Fibroblast of lung (primary cell): ENCODE results near the gene PCSK5. TPM values are rescaled to one million over a fixed set of nuclear protein-coding genes. Genes with fewer than 3 reads are reported as not detected.

Experiments
- DNase-seq, 2 donors: peaks; one replicate each; pipeline versions ENCODE4 v3.0.0 to v3.0.0-alpha.2; 2010; ENCODE audit warnings: low read depth in 2 of 2
- H2AFZ ChIP-seq: 2 replicates; pipeline ENCODE4 v1.5.1; 2012; ENCODE audit warnings: low read length, control low read depth, inconsistent platforms
- H3K27ac ChIP-seq: 2 replicates; pipeline ENCODE4 v1.5.1; 2011; ENCODE audit warnings: low read length, control low read depth; ENCODE audit not compliant: insufficient read depth
- H3K27me3 ChIP-seq: 2 replicates; pipeline ENCODE4 v1.5.1; 2011; ENCODE audit warnings: mild to moderate bottlenecking, low read length; ENCODE audit not compliant: control insufficient read depth, insufficient read depth
- H3K36me3 ChIP-seq: 2 replicates; pipeline ENCODE4 v1.5.1; 2011; ENCODE audit warnings: low read length; ENCODE audit not compliant: control insufficient read depth, insufficient read depth
- H3K4me1 ChIP-seq: 2 replicates; pipeline ENCODE4 v1.5.1; 2011; ENCODE audit warnings: low read length; ENCODE audit not compliant: control insufficient read depth, insufficient read depth; ENCODE audit errors: extremely low read depth
- H3K4me2 ChIP-seq: 2 replicates; pipeline ENCODE4 v1.5.1; 2011; ENCODE audit warnings: low read length, control low read depth; ENCODE audit not compliant: insufficient read depth; ENCODE audit errors: extremely low read depth
- H3K4me3 ChIP-seq, 4 experiments: fragments of 200-600 bp in 1 of 4; sonication (generic) in 1 of 4; replicated peaks in 1 of 4; 2 replicates each; pipeline ENCODE4 v1.5.1; 2011 to 2016; ENCODE audit warnings: low read length in 4 of 4, low read depth in 3 of 4, mild to moderate bottlenecking in 3 of 4, control low read depth in 2 of 4, inconsistent platforms in 1 of 4, mixed read lengths in 1 of 4; ENCODE audit not compliant: insufficient read depth in 1 of 4; ENCODE audit errors: control extremely low read depth in 1 of 4
- H3K79me2 ChIP-seq: 2 replicates; pipeline ENCODE4 v1.5.1; 2012; ENCODE audit warnings: mild to moderate bottlenecking, low read length, inconsistent platforms; ENCODE audit not compliant: control insufficient read depth, insufficient read depth
- H3K9ac ChIP-seq: 2 replicates; pipeline ENCODE4 v1.5.1; 2011; ENCODE audit warnings: mild to moderate bottlenecking, low read length, control low read depth; ENCODE audit not compliant: insufficient read depth
- H3K9me3 ChIP-seq: 2 replicates; pipeline ENCODE4 v1.5.1; 2012; ENCODE audit warnings: low read depth, low read length; ENCODE audit not compliant: control insufficient read depth, insufficient read depth
- H4K20me1 ChIP-seq: 2 replicates; pipeline ENCODE4 v1.5.1; 2011; ENCODE audit warnings: low read length; ENCODE audit not compliant: control insufficient read depth, insufficient read depth; ENCODE audit errors: extremely low read depth
- EZH2 ChIP-seq: IDR thresholded peaks from 2 replicates; pipeline ENCODE4 v1.5.1; 2012; ENCODE audit warnings: low read length, control low read depth, mild to moderate bottlenecking; ENCODE audit errors: missing control alignments
- polyA plus RNA-seq, 2 donors: library from polyadenylated mRNA; depleted of rRNA in 1 of 2; stranded (reverse) in 1 of 2; unstranded in 1 of 2; fragments of >200 nt; gene quantifications; 2 replicates each; pipeline ENCODE4 v1.2.1, GENCODE V29; 2011 to 2012; ENCODE audit warnings: missing spikeins in 1 of 2
- total RNA-seq: library from RNA; depleted of rRNA; stranded (reverse); fragments of >200 nt; gene quantifications from 2 replicates; pipeline ENCODE4 v1.2.1, GENCODE V29; 2014
- TF ChIP-seq, protein P1 (sequence below), 2 donors: IDR thresholded peaks in 1 of 2; conservative IDR thresholded peaks in 1 of 2; 1 replicate in 1 of 2; 2 replicates in 1 of 2; pipeline ENCODE4 v1.5.1; 2011 to 2012; ENCODE audit warnings: low read length in 2 of 2, control low read depth in 1 of 2, inconsistent platforms in 1 of 2, low read depth in 1 of 2, mild to moderate bottlenecking in 1 of 2

PCSK5 gene
- total and polyA plus RNA-seq, 2 donors (not counting 1 experiment from before 2014, with no cell fraction given): 3.1 to 4.8 TPM

DNA sequence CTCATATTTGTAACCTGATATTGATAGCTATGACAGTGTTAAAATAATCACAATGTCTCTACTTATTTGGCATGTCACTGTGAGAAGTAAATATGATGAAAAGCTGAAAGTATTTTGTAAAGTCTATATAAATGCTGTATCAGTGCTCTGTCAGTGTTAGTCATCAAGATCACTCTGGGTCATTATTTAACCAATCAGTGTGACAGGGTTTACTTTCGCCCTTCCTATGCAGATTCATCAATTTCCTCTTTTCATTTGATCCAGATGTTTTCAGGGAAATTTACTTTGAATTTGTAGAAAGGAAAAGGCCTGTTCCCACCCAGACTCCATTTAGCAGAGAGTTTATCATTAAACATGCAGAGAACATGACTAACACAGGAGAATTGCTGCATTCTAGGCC lies 9.9 kb upstream of the PCSK5 start:
- Histone ChIP-seq H3K27ac (no peak overlapping the region), H3K4me1 (no peaks in the 10 kb centered on the region), H3K27me3 (no peaks in the 10 kb centered on the region), H3K79me2 (no peaks in the 10 kb centered on the region), H3K9me3 (no peaks in the 10 kb centered on the region), H4K20me1 (no peaks in the 10 kb centered on the region), H3K9ac (no peak overlapping the region), H3K36me3 (no peaks in the 10 kb centered on the region), H2AFZ (no peak overlapping the region), H3K4me2 (no peak overlapping the region), H3K4me3 (no peak overlapping the region)
- DNase-seq: peak; percentile 1 to 2
- TF ChIP-seq EZH2: no peak
- TF ChIP-seq, protein P1, sequence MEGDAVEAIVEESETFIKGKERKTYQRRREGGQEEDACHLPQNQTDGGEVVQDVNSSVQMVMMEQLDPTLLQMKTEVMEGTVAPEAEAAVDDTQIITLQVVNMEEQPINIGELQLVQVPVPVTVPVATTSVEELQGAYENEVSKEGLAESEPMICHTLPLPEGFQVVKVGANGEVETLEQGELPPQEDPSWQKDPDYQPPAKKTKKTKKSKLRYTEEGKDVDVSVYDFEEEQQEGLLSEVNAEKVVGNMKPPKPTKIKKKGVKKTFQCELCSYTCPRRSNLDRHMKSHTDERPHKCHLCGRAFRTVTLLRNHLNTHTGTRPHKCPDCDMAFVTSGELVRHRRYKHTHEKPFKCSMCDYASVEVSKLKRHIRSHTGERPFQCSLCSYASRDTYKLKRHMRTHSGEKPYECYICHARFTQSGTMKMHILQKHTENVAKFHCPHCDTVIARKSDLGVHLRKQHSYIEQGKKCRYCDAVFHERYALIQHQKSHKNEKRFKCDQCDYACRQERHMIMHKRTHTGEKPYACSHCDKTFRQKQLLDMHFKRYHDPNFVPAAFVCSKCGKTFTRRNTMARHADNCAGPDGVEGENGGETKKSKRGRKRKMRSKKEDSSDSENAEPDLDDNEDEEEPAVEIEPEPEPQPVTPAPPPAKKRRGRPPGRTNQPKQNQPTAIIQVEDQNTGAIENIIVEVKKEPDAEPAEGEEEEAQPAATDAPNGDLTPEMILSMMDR (conservative IDR thresholded peaks at IDR 0.05 in 1 of 2, IDR thresholded peaks at IDR 0.05 in 1 of 2; ENCODE audit: low read depth in 1 of 2, low read length in 2 of 2): no peak

- Histone ChIP-seq H3K79me2 (no peaks in the 10 kb centered on the region), H3K27ac (no peak overlapping the region), H3K4me3 (no peak overlapping the region), H2AFZ (no peak overlapping the region), H3K4me1 (no peaks in the 10 kb centered on the region), H4K20me1 (no peaks in the 10 kb centered on the region), H3K27me3 (no peaks in the 10 kb centered on the region), H3K4me2 (no peak overlapping the region), H3K9ac (no peak overlapping the region), H3K9me3 (no peaks in the 10 kb centered on the region), H3K36me3 (no peaks in the 10 kb centered on the region)
- no peak for TF ChIP-seq EZH2
- TF ChIP-seq, protein P1 (conservative IDR thresholded peaks at IDR 0.05 in 1 of 2, IDR thresholded peaks at IDR 0.05 in 1 of 2; ENCODE audit: low read depth in 1 of 2, low read length in 2 of 2): no peak
- DNase-seq: no peak
Observed at GRCh38 chr9:75881761-75882160, 8.7 kb upstream of the PCSK5 start.

- Histone ChIP-seq H3K4me1 (no peaks in the 10 kb centered on the region), H3K9me3 (no peaks in the 10 kb centered on the region), H3K27me3 (no peaks in the 10 kb centered on the region), H4K20me1 (no peaks in the 10 kb centered on the region), H3K4me3 (no peak overlapping the region), H3K27ac (no peak overlapping the region), H3K79me2 (no peaks in the 10 kb centered on the region), H3K4me2 (no peak overlapping the region), H2AFZ (no peak overlapping the region), H3K9ac (no peak overlapping the region), H3K36me3 (no peaks in the 10 kb centered on the region)
- TF ChIP-seq, protein P1 (conservative IDR thresholded peaks at IDR 0.05 in 1 of 2, IDR thresholded peaks at IDR 0.05 in 1 of 2; ENCODE audit: low read depth in 1 of 2, low read length in 2 of 2): no peak
- no peak for TF ChIP-seq EZH2
- no peak for DNase-seq
Observed at GRCh38 chr9:75885652-75886051, 4.8 kb upstream of the PCSK5 start.
